GM18867 (cell line): ENCODE data around the gene RALB.

Experiments used
- ATAC-seq: cut with Tn5 transposase; IDR thresholded peaks from one replicate; pipeline ENCODE4 v1.9.1; 2021; ENCODE audit warnings: mild to moderate bottlenecking, moderate library complexity; ENCODE audit not compliant: unreplicated experiment

The RALB gene

GRCh38 chr2:120262150-120262549 lies 9.5 kb downstream of the RALB start:
- ATAC-seq: no peak

GRCh38 chr2:120262761-120263428 lies 10.2 kb downstream of the RALB start:
- no peak for ATAC-seq

GRCh38 chr2:120265006-120265405 lies 12.4 kb downstream of the RALB start:
- ATAC-seq: no peak

- no peak for ATAC-seq
These were observed 14.7 kb downstream of the RALB start for GRCh38 chr2:120267348-120267747.

- ATAC-seq: no peak
These were observed 16.6 kb downstream of the RALB start for GRCh38 chr2:120269076-120269744.

- ATAC-seq: no peak
These were observed 17.2 kb downstream of the RALB start for GRCh38 chr2:120269816-120270215.

- no peak for ATAC-seq
These were observed 19.2 kb downstream of the RALB start for GRCh38 chr2:120271711-120272379.

GRCh38 chr2:120272763-120273481 lies 20.3 kb downstream of the RALB start:
- ATAC-seq: no peak

- ATAC-seq: no peak
These were observed 23.2 kb downstream of the RALB start for GRCh38 chr2:120275617-120276400.

- ATAC-seq: no peak
These were observed 25.0 kb downstream of the RALB start for GRCh38 chr2:120277505-120278205.

GRCh38 chr2:120278901-120279300 lies 26.2 kb downstream of the RALB start:
- no peak for ATAC-seq

- no peak for ATAC-seq
These were observed 27.1 kb downstream of the RALB start for GRCh38 chr2:120279708-120280107.

- no peak for ATAC-seq
These were observed 31.0 kb downstream of the RALB start for GRCh38 chr2:120283649-120284048.

GRCh38 chr2:120285056-120285455 lies 32.4 kb downstream of the RALB start:
- ATAC-seq: no peak

- ATAC-seq: peak; percentile 97
These were observed 34.7 kb downstream of the RALB start for GRCh38 chr2:120287183-120288015.

- no peak for ATAC-seq
These were observed 35.3 kb downstream of the RALB start for GRCh38 chr2:120288016-120288373.

GRCh38 chr2:120289221-120289906 lies 36.7 kb downstream of the RALB start:
- ATAC-seq: no peak

GRCh38 chr2:120290737-120291136 lies 38.1 kb downstream of the RALB start:
- ATAC-seq: no peak
